DMS 273 (cell line): ENCODE data around the gene SCN7A.
"Not testable (repeated sequence)": the region's sequence is repeated elsewhere in the genome, so short reads cannot be mapped to it uniquely, and the experiment has no call there.

Experiments used
- DNase-seq: peaks from one replicate; lab custom pipeline; 2025; ENCODE audit not compliant: unreplicated experiment; lab: John Stamatoyannopoulos, UW

The SCN7A gene

GRCh38 chr2:166454006-166454595, 39.9 kb downstream of the SCN7A start:
- DNase-seq = no peak

GRCh38 chr2:166451468-166451867, 42.6 kb downstream of the SCN7A start:
- DNase-seq = no peak

- no peak for DNase-seq
Measured at GRCh38 chr2:166449439-166449838, 44.6 kb downstream of the SCN7A start.

GRCh38 chr2:166448106-166448505, 45.9 kb downstream of the SCN7A start:
- no peak for DNase-seq

GRCh38 chr2:166444306-166444705, 49.7 kb downstream of the SCN7A start:
- DNase-seq = no peak

GRCh38 chr2:166440313-166440712, 53.7 kb downstream of the SCN7A start:
- DNase-seq = no peak

GRCh38 chr2:166439078-166439477, 55.0 kb downstream of the SCN7A start:
- no peak for DNase-seq

- DNase-seq = no peak
Measured at GRCh38 chr2:166436976-166437375, 57.1 kb downstream of the SCN7A start.

GRCh38 chr2:166436189-166436588, 57.9 kb downstream of the SCN7A start:
- DNase-seq = no peak

GRCh38 chr2:166434491-166434890, 59.6 kb downstream of the SCN7A start:
- DNase-seq = no peak

- no peak for DNase-seq
Measured at GRCh38 chr2:166433457-166433856, 60.6 kb downstream of the SCN7A start.

GRCh38 chr2:166432331-166432730, 61.7 kb downstream of the SCN7A start:
- DNase-seq = no peak

- no peak for DNase-seq
Measured at GRCh38 chr2:166424841-166425240, 69.2 kb downstream of the SCN7A start.

- peak; percentile 27 for DNase-seq
Measured at GRCh38 chr2:166419616-166419934, 74.5 kb downstream of the SCN7A start.

GRCh38 chr2:166418853-166419615, 75.0 kb downstream of the SCN7A start:
- no peak for DNase-seq

- DNase-seq = peak; percentile 55
Measured at GRCh38 chr2:166417669-166418068, 76.4 kb downstream of the SCN7A start.

- no peak for DNase-seq
Measured at GRCh38 chr2:166413255-166413654, 80.8 kb downstream of the SCN7A start.

GRCh38 chr2:166411473-166412230, 82.4 kb downstream of the SCN7A start:
- DNase-seq = no peak

GRCh38 chr2:166410828-166411472, 83.1 kb downstream of the SCN7A start:
- no peak for DNase-seq

GRCh38 chr2:166407746-166408145, 86.3 kb downstream of the SCN7A start:
- DNase-seq = not testable (repeated sequence)

GRCh38 chr2:166406374-166406773, 87.7 kb downstream of the SCN7A start:
- DNase-seq = no peak

- no peak for DNase-seq
Measured at GRCh38 chr2:166405569-166405926, 88.5 kb downstream of the SCN7A start.
